GM18526 (cell line): ENCODE data around the gene GAR1.

Source experiments
- POLR2A ChIP-seq: IDR thresholded peaks from 3 replicates; pipeline ENCODE4 v1.6.1; 2011; ENCODE audit not compliant: insufficient read length; ENCODE audit errors: extremely low read depth

GAR1 gene

DNA sequence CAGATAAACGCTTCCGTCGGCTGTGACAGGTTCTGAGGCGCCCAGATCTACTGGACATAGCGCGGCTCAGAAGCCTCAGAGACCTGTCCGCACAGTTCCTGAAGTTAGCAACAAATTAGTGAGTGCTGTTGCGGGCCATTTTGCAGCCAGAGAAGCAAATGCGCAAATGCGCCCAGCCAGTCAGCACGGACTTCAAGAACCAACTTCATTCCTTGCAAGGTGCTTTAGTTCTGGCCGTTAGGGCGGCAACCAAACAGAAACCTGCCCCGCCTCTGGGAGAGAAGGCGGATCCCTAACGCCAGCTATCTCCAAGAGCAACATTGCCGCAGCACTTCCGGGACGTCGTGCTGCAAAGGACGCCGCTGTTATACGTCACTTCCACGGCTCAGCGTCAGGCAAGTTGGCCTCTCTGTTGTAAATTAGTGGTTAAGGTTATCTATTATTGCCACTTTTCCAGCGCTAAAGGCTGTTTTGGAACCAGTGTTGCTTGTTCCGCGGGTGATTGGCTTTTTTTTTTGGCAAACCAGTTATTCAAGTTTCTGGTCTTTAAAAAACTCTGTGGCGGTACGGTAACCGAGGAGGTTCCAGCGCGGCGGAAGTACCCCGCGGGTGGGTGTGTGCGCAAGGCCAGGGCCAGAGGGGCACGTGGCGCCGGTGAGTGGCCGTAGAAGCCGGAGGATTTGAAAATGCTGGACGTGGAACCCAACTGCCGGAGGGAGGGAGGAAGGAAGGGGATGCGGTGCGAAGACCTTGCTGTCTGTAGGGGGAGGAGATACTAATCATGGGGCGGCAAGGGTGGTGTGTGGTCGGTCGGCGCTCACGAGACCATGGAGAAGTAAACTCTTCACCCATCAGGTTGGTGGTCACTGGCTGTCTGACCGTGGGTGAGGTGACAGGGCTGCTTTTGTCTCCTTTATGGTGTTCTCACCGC is at the start of gene GAR1:
GAR1 (plus strand) TSS at position 612 of the 931 bp plus-strand sequence. CDS start 403 bp downstream, outside the sequence.
- TF ChIP-seq POLR2A = peak; percentile 68

DNA sequence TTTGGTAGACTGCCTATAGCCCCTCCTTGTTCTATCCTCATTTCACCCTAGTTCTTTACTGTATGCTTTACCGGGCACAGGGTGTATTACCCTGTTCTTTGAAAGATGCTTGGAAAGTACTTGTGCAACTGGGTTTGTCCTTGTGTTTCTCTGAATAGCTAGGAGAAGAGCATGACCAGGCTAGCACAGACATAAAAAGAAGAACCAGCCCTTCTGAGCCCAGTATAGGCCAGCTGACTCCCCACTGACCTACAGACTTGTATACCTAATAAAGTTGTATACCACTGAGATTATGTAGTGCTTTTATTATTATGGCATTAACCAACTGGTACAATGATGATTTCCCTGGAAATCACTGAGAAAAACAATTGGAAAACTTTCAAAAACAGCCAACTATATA is 28.7 kb upstream of the GAR1 start:
- TF ChIP-seq POLR2A = no peak

DNA sequence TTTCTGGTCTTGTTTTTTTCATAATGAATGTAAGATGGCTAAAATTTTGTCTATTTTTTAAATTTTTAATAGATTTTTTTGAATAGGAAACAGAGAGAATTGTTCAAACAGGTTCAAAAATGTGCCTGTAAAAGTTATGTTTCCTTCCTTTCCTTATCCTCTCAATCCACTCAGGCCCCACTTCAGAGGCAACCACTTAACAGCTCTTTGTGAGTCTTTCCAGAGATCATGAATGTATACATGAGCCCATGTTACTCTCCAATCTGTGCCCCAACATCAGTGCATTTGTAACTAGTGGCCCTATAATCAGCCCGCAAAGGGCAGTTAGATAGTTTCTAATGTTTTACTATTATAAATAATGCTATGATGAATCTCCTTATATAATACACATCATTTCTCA is 27.8 kb upstream of the GAR1 start:
- TF ChIP-seq POLR2A = no peak

DNA sequence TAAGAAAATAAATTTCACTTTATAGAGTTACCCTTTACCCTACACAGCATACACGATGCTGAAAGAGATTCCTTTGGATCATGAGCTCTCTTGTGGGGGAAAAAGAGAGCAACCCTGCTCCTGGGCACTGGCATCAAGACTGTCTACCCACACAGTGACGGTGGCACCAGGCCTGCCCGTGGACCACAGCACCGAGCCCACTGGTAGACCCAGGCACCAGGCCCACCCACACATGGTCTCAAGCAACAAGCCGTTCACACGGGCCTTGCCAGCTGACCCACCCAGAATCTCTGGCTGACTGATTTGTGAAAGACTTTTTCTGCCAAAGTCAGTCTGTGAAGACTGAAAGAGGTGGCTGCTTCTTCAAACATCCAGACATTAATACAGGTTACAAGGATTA is 20.5 kb upstream of the GAR1 start:
- no peak for TF ChIP-seq POLR2A

DNA sequence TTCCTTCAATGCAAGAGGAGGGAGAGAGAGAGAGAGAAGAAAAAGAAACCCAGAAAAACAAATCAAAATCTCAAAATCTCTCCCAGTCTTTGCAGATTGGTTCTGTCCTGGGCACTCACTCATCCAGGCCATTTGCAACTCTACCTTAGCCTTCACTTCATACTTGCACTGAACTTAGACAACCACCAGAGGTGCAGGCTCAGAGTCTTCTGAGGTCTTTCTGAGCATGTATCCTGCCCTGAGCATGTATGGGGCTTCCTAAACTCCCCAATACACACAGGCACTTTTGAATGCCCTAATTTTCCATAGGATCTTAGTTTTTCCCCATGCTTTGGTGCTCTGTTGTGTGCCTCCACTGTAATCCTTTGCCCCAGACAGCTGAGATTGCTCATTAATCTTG is 16.7 kb upstream of the GAR1 start:
- TF ChIP-seq POLR2A = no peak

DNA sequence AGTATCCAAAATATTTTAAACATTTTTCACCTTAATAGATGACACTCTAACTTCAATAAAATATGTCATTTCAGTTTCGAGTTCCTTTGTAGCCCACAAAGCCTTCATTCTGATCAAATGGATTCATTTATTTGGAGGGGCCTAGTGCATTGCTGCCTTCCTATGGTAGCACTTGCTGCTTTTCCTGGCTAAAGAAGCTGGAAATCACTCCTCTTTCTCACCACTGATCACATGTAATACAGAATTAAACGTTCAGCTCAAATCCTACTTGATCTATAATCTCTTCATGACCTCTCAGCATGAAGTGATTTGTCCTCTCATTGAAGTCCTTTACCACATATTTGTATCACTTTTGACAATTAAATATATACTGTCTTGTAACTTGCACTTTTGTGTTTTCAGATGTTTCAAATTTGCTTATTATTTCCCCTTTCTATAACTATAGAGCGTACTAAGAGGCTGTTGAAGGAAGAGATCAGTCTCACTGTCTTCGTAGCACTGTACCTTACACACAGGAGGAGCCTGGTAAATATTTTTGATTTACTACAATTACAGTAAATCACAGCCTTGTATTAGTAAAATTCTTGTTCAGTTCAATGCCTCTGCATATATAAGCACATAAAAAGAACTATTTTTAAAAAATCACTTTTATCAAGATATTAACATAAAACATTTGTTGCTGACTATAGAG is 14.3 kb upstream of the GAR1 start:
- no peak for TF ChIP-seq POLR2A

DNA sequence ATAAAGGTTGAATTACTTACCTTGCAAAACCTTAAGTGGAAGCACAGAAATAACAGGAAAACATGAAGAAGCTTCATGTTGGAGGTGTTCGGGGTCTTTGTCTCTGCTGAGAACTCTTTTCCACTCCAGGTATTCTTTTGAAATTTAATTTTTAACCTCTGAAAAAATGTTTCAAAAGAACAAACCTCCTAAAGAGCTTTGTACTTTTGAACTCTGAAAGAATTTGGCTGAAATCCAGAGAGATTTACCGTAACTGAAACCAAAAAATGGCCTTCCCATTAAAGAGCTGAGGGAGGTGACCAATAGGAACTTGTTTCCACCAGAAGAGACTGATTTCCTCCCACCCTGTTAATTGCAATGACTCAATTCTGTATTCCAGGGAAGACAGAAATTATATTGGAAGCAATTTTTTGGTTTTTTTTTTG is 13.7 kb upstream of the GAR1 start, which contains the start of gene CFI:
CFI (minus strand) TSS at position 105 of the 425 bp plus-strand sequence; CDS start at position 77, 28 bp downstream.
- no peak for TF ChIP-seq POLR2A

DNA sequence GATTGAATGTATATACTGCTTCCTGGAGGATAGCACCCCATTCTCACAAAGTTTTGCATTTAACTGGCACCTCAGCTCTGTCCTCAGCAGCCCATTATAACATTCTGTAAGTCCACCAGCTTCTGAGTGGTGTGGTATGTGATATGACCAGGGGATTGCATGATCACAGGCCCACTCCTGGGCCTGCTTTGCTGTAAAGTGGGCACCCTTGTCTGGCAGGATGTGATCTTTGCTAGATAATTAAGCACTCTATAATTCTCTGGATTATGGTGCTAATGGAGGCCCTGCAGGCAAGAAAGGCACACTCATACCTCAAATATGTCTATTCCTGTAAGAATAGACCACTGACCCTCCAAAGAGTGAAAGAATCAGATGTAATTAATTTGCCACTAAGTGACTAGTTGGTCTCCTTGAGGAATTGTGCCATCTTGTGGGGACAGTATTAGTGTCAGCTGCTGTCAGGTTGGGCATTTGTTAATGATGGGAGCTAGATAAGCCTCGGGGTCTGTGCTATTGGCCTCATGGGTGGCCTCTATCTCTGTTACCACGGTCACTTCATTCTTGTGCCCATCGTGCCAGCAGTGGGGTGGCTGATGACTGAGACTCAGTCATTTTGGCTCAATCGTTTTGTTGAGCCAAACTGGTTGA is 11.5 kb upstream of the GAR1 start:
- TF ChIP-seq POLR2A = no peak

DNA sequence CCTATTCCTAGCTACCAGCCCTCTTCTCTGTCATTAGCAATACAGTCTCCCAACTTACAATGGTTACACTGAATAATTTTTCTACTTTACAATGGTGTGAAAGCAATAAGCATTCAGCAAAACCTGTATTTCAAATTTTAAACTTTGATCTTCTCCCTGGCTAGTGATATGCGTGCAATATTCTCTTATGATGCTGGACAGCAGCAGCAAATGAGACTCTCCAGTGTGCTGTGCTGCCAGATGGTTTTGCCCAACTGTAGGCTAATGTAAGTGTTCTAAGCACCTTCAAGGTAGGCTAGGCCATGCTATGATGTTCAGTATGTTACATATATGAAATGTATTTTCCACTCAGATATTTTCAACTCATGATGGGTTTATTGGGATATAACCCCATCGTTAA is 5.9 kb upstream of the GAR1 start:
- TF ChIP-seq POLR2A = no peak

DNA sequence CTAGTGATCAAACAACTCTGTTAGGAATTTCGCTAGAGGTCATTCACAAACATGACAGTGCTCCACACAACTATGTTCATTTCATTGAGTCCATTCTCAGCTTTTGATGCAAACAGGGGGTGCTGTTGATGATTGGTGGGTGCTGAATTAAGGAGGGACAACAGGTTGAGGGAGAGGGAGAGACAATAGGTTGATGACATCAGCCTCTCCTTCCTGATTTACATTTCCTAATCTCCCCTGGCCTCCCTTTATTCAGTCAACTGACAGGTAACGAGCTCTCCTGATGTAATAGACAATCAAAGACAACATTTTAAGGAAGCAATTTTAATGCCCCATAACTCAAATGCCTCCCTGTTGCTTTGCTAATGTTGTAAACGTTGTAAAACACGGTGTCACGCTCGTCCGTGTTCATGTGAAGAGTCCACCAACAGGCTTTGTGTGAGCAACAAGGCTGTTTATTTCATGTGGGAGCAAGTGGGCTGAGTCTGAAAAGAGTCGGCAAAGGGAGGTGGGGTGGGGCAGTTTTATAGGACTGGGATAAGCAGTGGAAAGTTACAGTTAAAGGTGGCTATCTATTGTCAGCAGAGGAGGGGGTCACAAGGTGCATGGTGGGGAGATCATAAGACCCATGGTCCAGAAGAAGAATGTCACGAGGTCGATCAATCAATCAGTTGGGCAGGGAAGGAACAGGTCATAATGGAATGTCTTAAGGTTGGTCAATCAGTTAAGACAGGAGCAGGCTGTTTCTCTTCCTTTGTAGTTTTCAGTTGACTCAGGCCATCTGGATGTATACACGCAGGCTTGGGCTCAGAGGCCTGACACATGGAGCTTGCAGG is 4.8 kb upstream of the GAR1 start:
- no peak for TF ChIP-seq POLR2A

DNA sequence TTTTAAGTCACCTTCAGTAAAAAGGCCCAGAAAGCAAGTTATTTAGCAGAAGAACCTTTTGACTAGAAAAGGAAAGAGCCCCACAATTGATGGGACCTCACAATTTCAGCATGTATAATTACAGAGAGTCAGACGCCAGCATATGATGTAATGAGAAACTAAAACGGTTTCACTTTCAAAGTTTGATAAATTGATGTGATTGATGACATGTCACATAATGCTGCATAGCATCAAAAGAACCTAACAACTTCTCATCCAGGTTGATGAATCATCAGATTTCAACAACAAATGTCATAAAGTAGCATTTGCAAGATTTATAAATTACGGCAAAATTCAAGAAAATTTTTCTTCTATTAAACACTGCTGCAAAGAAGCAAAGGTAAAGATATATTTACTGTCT is 3.9 kb upstream of the GAR1 start:
- TF ChIP-seq POLR2A = no peak

DNA sequence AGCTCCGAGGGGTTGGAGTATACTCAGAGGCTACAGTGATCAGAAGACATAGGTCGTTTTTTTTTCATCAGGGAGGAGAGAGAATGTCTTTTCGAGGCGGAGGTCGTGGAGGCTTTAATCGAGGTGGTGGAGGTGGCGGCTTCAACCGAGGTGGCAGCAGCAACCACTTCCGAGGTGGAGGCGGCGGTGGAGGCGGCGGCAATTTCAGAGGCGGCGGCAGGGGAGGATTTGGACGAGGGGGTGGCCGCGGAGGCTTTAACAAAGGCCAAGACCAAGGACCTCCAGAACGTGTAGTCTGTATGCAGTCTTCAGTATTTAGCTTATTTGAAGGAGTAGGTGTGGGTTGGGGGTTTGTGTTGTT is 500 bp downstream of the GAR1 start:
- TF ChIP-seq POLR2A = no peak

DNA sequence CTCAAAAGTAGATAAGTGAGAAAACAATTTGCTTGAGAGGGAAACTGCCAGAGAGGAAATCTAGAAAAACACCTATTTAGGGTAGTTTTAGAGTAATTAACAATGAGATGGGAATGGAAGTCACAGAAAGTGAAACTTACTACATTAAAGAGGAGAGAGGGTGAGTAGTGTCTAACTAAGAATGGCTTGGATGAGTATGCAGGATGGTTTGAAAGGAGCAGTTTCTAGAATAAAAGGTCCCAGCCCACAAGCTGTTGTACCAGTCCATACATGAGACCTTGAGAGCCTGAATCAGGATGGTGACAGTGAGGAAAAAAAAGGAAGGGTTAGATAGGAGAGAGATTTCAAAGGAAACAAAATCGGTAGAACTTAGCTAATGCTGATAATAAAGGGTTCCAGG is 1.3 kb downstream of the GAR1 start:
- TF ChIP-seq POLR2A = no peak

DNA sequence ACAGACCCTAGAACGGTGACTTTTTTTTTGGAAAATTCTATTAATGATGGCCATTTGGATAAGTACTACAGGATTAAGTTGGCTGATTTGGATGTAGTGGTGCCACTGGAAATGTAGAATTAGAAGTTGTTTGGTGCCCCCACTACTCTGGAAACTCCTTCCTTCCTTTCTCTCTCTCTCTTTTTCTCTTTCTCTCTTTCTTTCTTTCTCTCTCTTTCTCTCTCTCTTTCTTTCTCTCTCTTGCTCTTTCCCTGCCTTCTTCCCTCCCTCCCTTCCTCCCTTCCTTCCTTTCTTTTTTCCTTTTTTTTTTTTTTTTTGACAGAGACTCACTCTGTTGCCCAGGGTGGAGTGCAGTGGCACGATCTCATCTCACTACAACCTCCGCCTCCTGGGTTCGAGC is 2.7 kb downstream of the GAR1 start:
- TF ChIP-seq POLR2A = no peak

DNA sequence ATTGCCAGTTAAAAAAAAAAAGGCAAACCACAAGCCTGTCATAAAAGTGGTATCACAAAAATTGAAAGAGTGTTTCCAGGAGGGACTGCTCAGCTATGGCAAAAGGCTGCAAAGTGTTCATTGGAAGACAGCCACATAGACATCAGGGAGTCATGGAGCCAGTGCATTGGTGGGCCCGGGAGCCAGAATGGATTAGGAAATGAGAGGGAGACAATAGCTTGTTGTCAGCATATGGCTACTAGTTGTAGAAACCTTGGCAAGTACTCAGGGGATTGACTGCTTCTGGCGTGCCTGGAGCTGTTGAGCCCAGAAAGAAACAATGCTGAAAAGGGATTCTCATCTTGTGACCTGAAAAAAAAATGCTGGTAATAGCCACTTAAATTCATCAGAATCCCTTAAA is 5.0 kb downstream of the GAR1 start:
- TF ChIP-seq POLR2A = no peak
